GM12878 (cell line): ENCODE measurements around the gene ETHE1. TPM values are rescaled to one million over a fixed set of nuclear protein-coding genes. Genes with fewer than 3 reads are reported as not detected.
A peak's percentile ranks its signal among the peaks of the same experiment; 100 is the strongest.

Experiments used
- ATAC-seq: fragments of 200-7000 bp; cut with Tn5 transposase; 3 replicates; pipeline ENCODE4 v1.9.1; 2020; ENCODE audit warnings: mild to moderate bottlenecking, moderate library complexity
- BruUV-seq: library from RNA; stranded (reverse); fragments of 400-500 nt; replicated peaks from 2 replicates; lab custom pipeline; 2021; lab: Mats Ljungman, UMichigan
- CTCF ChIA-PET: fragments of 300-600 bp; sonication (Branson Sonifier 250); formaldehyde crosslinking; extraction: SDS; loops from one replicate; lab custom pipeline; 2021; ENCODE audit warnings: inconsistent platforms; lab: Yijun Ruan, JAX
- POLR2A ChIA-PET: fragments of 350-600 bp; formaldehyde crosslinking; extraction: SDS; loops from one replicate; lab custom pipeline; 2021; ENCODE audit warnings: inconsistent platforms; lab: Charles Lee
- RAD21 ChIA-PET: fragments of 300-600 bp; sonication (Branson Sonifier 250); formaldehyde crosslinking; loops from one replicate; lab custom pipeline; 2023; ENCODE audit warnings: antibody characterized with exemption; ENCODE audit not compliant: unreplicated experiment; lab: Charles Lee
- SMC1A ChIA-PET: fragments of 300-600 bp; sonication (Branson Sonifier 250); formaldehyde crosslinking; loops from one replicate; lab custom pipeline; 2023; ENCODE audit not compliant: unreplicated experiment, uncharacterized antibody; lab: Charles Lee
- DNase-seq: peaks from one replicate; pipeline ENCODE4 v3.0.0-alpha.2; 2011; ENCODE audit warnings: low read depth, low spot score
- FAIRE-seq: peaks from 3 replicates; lab custom pipeline; 2011; peaks lifted over from hg19 to GRCh38; lab: Jason Lieb, UNC
- H2AFZ ChIP-seq: 2 replicates; pipeline ENCODE4 v1.6.0; 2011; ENCODE audit warnings: low read depth, low read length, control low read depth; ENCODE audit not compliant: control insufficient read depth
- H3K27ac ChIP-seq: 2 replicates; pipeline ENCODE4 v1.5.1; 2011; ENCODE audit warnings: control low read depth; ENCODE audit not compliant: control insufficient read depth, insufficient read depth
- H3K27me3 ChIP-seq, 2 experiments: replicated peaks in 1 of 2; 2 replicates each; pipeline versions ENCODE4 v1.6.0 to v1.6.1; 2011; ENCODE audit warnings: low read length in 1 of 2; ENCODE audit not compliant: control insufficient read depth in 2 of 2, insufficient read depth in 2 of 2
- H3K36me3 ChIP-seq, 2 experiments: 2 replicates each; pipeline ENCODE4 v1.5.1; 2011; ENCODE audit warnings: low read length in 1 of 2; ENCODE audit not compliant: control insufficient read depth in 2 of 2, insufficient read depth in 2 of 2
- H3K4me1 ChIP-seq: 2 replicates; pipeline ENCODE4 v1.6.1; 2011; ENCODE audit warnings: mild to moderate bottlenecking, low read length, moderate library complexity, mixed read lengths; ENCODE audit not compliant: control insufficient read depth, insufficient read depth
- H3K4me2 ChIP-seq: 2 replicates; pipeline ENCODE4 v1.6.0; 2011; ENCODE audit warnings: control low read depth; ENCODE audit not compliant: control insufficient read depth, insufficient read depth
- H3K4me3 ChIP-seq: fragments of 200-600 bp; sonication (generic); 2 replicates; pipeline ENCODE4 v1.5.1; 2016
- H3K79me2 ChIP-seq: 2 replicates; pipeline ENCODE4 v1.6.0; 2011; ENCODE audit warnings: low read length; ENCODE audit not compliant: control insufficient read depth, insufficient read depth
- H3K9ac ChIP-seq: 2 replicates; pipeline ENCODE4 v1.8.0; 2011; ENCODE audit warnings: low read length, control low read depth, mixed read lengths; ENCODE audit not compliant: control insufficient read depth, insufficient read depth
- H3K9me3 ChIP-seq: replicated peaks from 3 replicates; pipeline ENCODE4 v1.5.1; 2011; ENCODE audit warnings: mild to moderate bottlenecking, low read length; ENCODE audit not compliant: control insufficient read depth, insufficient read depth
- H4K20me1 ChIP-seq: 2 replicates; pipeline ENCODE4 v1.6.0; 2011; ENCODE audit not compliant: control insufficient read depth, insufficient read depth
- ATF7 ChIP-seq: fragments of 450-650 bp; IDR thresholded peaks from 2 replicates; pipeline ENCODE4 v1.6.1; 2016; ENCODE audit warnings: low read depth, mild to moderate bottlenecking
- BCL11A ChIP-seq: IDR thresholded peaks from 2 replicates; pipeline ENCODE4 v1.6.1; 2011; ENCODE audit warnings: low read depth, low read length
- CREB1 ChIP-seq: IDR thresholded peaks from 2 replicates; pipeline ENCODE4 v1.6.1; 2012; ENCODE audit warnings: low read depth, mild to moderate bottlenecking, inconsistent platforms
- EED ChIP-seq: sonication (generic); IDR thresholded peaks from 2 replicates; pipeline ENCODE4 v1.6.1; 2016; ENCODE audit warnings: antibody characterized with exemption, low read depth
- FOXM1 ChIP-seq: IDR thresholded peaks from 2 replicates; pipeline ENCODE4 v1.6.1; 2012; ENCODE audit warnings: low read depth, mild to moderate bottlenecking, inconsistent platforms, low read length, moderate library complexity
- HDGF ChIP-seq: fragments of 450-650 bp; IDR thresholded peaks from 2 replicates; pipeline ENCODE4 v1.6.1; 2016; ENCODE audit warnings: antibody characterized with exemption
- MTA2 ChIP-seq: fragments of 450-650 bp; IDR thresholded peaks from 2 replicates; pipeline ENCODE4 v1.6.1; 2016; ENCODE audit warnings: low read depth, mild to moderate bottlenecking, moderate library complexity
- MTA3 ChIP-seq: IDR thresholded peaks from 2 replicates; pipeline ENCODE4 v1.6.1; 2012; ENCODE audit warnings: low read length, inconsistent platforms, borderline replicate concordance
- NR2F1 ChIP-seq: fragments of 450-650 bp; conservative IDR thresholded peaks from 2 replicates; pipeline ENCODE4 v1.6.1; 2017; ENCODE audit warnings: mild to moderate bottlenecking
- PAX5 ChIP-seq: IDR thresholded peaks from 2 replicates; pipeline ENCODE4 v1.6.1; 2011; ENCODE audit warnings: low read depth, low read length, borderline replicate concordance
- PAX8 ChIP-seq: fragments of 450-650 bp; IDR thresholded peaks from 2 replicates; pipeline ENCODE4 v1.6.1; 2017; ENCODE audit warnings: mild to moderate bottlenecking, moderate library complexity
- PML ChIP-seq: IDR thresholded peaks from 2 replicates; pipeline ENCODE4 v1.6.1; 2012; ENCODE audit warnings: low read length, inconsistent platforms
- RAD51 ChIP-seq: fragments of 450-650 bp; IDR thresholded peaks from 2 replicates; pipeline ENCODE4 v1.6.1; 2016; ENCODE audit warnings: moderate library complexity, mild to moderate bottlenecking, inconsistent platforms
- TARDBP ChIP-seq: IDR thresholded peaks from 2 replicates; pipeline ENCODE4 v1.6.1; 2016; ENCODE audit warnings: borderline replicate concordance
- TBL1XR1 ChIP-seq: IDR thresholded peaks from 2 replicates; pipeline ENCODE4 v1.6.1; 2012; ENCODE audit warnings: low read depth, low read length, improper control_type of control experiment
- ZBED1 ChIP-seq: IDR thresholded peaks from 2 replicates; pipeline ENCODE4 v1.6.1; 2016; ENCODE audit warnings: borderline replicate concordance
- WGBS: methylation state at CpG from one replicate; pipeline ENCODE4 v1.1.6; 2016; ENCODE audit warnings: low lambda C conversion rate; ENCODE audit not compliant: insufficient replicate concordance, insufficient coverage; ENCODE audit errors: missing lambda C conversion rate; 5-methylcytosine and 5-hydroxymethylcytosine counted together
- in situ Hi-C: fragments of 300-500 bp; cut with MboI; formaldehyde crosslinking; loops from 9 replicates; pipeline ENCODE4 v1.14.3; 2018; ENCODE audit warnings: mixed read lengths
- intact Hi-C: fragments of 100-400 bp; cut with micrococcal nuclease; formaldehyde crosslinking; loops from one replicate; pipeline ENCODE4 v1.14.2; 2022; ENCODE audit not compliant: unreplicated experiment
- polyA plus RNA-seq, 11 experiments: library from polyadenylated mRNA; depleted of rRNA in 4 of 11; unstranded in 6 of 11; stranded (reverse) in 5 of 11; fragments of >200 nt; fragmentation: Nextera tagmentation in 4 of 11; fragmentation: Illumina TruSeq in 1 of 11; extraction: Ambion mirVana in 4 of 11; extraction: Trizol in 1 of 11; gene quantifications; 1 replicate in 1 of 11; 2 replicates in 10 of 11; pipeline versions ENCODE4 v1.2.1 to v1.2.3, GENCODE V29; 2011 to 2016; ENCODE audit warnings: inconsistent platforms in 2 of 11, missing spikeins in 2 of 11, low read depth in 1 of 11
- total RNA-seq, 4 experiments: library from RNA; depleted of rRNA in 3 of 4; stranded (reverse); fragments of >200 nt in 3 of 4; fragmentation: Illumina TruSeq in 1 of 4; extraction: Trizol in 1 of 4; gene quantifications; 2 replicates each; pipeline versions ENCODE4 v1.2.1 to v1.2.3, GENCODE V29; 2013 to 2021
- TF ChIP-seq, protein P1 (sequence below): IDR thresholded peaks from 2 replicates; pipeline ENCODE4 v1.6.1; 2011; ENCODE audit warnings: borderline replicate concordance, low read depth, mild to moderate bottlenecking, moderate library complexity, low read length; ENCODE audit not compliant: insufficient read depth, poor library complexity, severe bottlenecking
- TF ChIP-seq, protein P2 (sequence below): fragments of 450-650 bp; IDR thresholded peaks from 2 replicates; pipeline ENCODE4 v1.6.1; 2018; ENCODE audit warnings: mild to moderate bottlenecking, low read depth, moderate library complexity; ENCODE audit not compliant: partially characterized antibody
- TF ChIP-seq, protein P3 (sequence below): fragments of 450-650 bp; IDR thresholded peaks from 2 replicates; pipeline ENCODE4 v1.6.1; 2017; ENCODE audit warnings: low read depth, mild to moderate bottlenecking, moderate library complexity

Gene ETHE1
- total and polyA plus RNA-seq, 10 of the 15 experiments (the other 5 are each of a cell fraction or from before 2014, with no cell fraction given) = 22.1 to 155 (median 52.7) TPM

DNA sequence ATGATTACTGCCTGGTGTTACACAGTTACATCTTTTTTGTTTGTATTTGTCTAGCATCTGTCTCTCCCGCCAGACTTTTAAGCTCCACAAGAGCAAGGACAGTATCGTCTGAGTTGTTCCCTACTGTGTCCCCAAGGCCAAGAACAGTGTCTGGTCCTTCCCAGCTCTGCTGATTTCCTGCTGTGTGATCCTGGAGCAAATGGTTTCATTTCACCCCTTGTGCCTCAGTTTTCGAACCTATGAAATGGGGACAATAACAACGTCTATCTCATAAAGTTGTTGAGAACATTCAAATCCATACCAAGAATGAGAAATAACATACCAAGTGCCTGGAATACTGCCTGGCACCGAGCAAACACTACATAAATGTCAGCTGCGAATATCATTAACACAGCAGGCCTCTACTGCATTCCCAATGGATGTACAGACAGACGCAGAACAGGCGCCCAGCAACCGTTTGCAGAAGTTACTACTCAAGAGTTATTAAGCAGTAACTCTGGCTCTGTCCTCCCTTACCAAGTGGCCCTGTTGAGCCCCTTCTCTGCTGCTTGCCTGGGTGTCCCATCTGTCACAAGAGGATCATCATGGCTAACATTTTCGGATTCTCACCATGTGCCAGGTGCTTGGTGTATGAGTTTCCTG is 36.9 kb upstream of the ETHE1 start:
- H3K9ac ChIP-seq = no peak overlapping the region
- WGBS = 48% methylated on average over 10 of the region's 10 CpGs
- POLR2A ChIA-PET = interaction anchor here (0.7 kb wide), 1 partner anchor 224 kb away, joined by 3 read pairs; no protein-coding TSS in a partner anchor
- H4K20me1 ChIP-seq = no peaks in the 10 kb centered on the region
- H3K4me1 ChIP-seq = peaks cover 12% of the 10 kb centered on the region
- ATAC-seq (no peak), DNase-seq (no peak), FAIRE-seq (no peak)
- intact Hi-C loops = no loop called here
- H3K27ac ChIP-seq = no peak overlapping the region
- CTCF ChIA-PET = interaction anchor here (1.6 kb wide), 1 partner anchor 9 kb away, joined by 8 read pairs; no protein-coding TSS in a partner anchor
- no peaks in the 10 kb centered on the region for H3K27me3 ChIP-seq
- in situ Hi-C loops = no loop called here
- no peaks in the 10 kb centered on the region for H3K9me3 ChIP-seq
- RAD21 ChIA-PET = no interaction called here
- SMC1A ChIA-PET = interaction anchor here (1.0 kb wide), 1 partner anchor 10 kb away, joined by 4 read pairs; the partner anchor contains the start of gene XRCC1
- TF ChIP-seq TBL1XR1 (no peak), FOXM1 (no peak), ZBED1 (no peak), NR2F1 (no peak), ATF7 (no peak), RAD51 (no peak), HDGF (no peak), MTA2 (no peak), EED (no peak), PAX5 (no peak), MTA3 (no peak), CREB1 (no peak), PAX8 (no peak), BCL11A (no peak), TARDBP (no peak), PML (no peak)
- TF ChIP-seq, protein P1, sequence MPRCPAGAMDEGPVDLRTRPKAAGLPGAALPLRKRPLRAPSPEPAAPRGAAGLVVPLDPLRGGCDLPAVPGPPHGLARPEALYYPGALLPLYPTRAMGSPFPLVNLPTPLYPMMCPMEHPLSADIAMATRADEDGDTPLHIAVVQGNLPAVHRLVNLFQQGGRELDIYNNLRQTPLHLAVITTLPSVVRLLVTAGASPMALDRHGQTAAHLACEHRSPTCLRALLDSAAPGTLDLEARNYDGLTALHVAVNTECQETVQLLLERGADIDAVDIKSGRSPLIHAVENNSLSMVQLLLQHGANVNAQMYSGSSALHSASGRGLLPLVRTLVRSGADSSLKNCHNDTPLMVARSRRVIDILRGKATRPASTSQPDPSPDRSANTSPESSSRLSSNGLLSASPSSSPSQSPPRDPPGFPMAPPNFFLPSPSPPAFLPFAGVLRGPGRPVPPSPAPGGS = no peak
- TF ChIP-seq, protein P2, sequence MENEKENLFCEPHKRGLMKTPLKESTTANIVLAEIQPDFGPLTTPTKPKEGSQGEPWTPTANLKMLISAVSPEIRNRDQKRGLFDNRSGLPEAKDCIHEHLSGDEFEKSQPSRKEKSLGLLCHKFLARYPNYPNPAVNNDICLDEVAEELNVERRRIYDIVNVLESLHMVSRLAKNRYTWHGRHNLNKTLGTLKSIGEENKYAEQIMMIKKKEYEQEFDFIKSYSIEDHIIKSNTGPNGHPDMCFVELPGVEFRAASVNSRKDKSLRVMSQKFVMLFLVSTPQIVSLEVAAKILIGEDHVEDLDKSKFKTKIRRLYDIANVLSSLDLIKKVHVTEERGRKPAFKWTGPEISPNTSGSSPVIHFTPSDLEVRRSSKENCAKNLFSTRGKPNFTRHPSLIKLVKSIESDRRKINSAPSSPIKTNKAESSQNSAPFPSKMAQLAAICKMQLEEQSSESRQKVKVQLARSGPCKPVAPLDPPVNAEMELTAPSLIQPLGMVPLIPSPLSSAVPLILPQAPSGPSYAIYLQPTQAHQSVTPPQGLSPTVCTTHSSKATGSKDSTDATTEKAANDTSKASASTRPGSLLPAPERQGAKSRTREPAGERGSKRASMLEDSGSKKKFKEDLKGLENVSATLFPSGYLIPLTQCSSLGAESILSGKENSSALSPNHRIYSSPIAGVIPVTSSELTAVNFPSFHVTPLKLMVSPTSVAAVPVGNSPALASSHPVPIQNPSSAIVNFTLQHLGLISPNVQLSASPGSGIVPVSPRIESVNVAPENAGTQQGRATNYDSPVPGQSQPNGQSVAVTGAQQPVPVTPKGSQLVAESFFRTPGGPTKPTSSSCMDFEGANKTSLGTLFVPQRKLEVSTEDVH = no peak
- TF ChIP-seq, protein P3, sequence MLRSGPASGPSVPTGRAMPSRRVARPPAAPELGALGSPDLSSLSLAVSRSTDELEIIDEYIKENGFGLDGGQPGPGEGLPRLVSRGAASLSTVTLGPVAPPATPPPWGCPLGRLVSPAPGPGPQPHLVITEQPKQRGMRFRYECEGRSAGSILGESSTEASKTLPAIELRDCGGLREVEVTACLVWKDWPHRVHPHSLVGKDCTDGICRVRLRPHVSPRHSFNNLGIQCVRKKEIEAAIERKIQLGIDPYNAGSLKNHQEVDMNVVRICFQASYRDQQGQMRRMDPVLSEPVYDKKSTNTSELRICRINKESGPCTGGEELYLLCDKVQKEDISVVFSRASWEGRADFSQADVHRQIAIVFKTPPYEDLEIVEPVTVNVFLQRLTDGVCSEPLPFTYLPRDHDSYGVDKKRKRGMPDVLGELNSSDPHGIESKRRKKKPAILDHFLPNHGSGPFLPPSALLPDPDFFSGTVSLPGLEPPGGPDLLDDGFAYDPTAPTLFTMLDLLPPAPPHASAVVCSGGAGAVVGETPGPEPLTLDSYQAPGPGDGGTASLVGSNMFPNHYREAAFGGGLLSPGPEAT = no peak
- BruUV-seq = TSS peak; percentile 35
- H3K79me2 ChIP-seq = no peaks in the 10 kb centered on the region
- H2AFZ ChIP-seq = no peak overlapping the region
- no peaks in the 10 kb centered on the region; a peak in 1 of 4 replicates for H3K36me3 ChIP-seq
- H3K4me2 ChIP-seq = no peak overlapping the region
- no peak overlapping the region for H3K4me3 ChIP-seq
